Measurements from ENCODE around the gene PHF10. TPM values are rescaled to one million over a fixed set of nuclear protein-coding genes. Genes with fewer than 3 reads are reported as not detected.

The PHF10 gene
- total RNA-seq, 1 donor from 2014 or later, result 62.9 TPM

DNA sequence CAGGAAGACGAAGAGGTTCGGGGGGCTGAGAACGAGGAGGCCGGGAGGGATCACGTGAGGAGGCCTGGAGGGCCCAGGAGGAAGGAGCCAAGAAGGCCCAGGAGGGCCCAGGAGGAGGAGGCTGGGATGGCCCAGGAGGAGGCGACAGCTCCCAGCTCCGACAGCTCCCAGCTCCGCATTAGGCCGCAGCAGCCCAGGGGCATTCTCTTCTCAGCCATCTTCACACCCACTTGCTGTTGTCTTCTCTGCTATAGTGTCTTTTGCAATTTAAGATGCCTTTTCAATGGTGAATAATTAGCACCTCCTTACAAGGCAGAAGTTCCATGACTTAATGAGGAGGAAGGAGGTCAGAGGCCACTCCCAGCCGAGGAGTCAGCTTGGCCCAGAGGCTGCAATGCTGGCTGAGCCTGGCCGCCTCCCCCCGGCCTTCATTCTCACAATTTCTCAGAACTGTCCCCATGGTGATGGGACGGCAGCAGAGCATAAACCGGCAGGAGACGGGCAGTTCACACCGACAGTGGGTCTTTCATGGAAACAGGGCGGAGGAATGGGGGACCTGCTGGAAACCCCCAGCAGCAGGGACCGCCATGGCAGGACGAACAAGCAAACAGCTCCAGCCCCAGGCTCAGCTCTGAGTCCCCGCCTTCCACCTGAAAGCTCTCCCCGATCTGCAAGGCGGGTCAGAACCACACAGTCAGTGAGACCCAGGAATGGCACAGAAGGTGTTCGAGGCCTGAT is 67.6 kb downstream of the PHF10 start:
- intact Hi-C loops (cut with micrococcal nuclease), result no loop called here
- DNase-seq (no peak), ATAC-seq (no peak)

DNA sequence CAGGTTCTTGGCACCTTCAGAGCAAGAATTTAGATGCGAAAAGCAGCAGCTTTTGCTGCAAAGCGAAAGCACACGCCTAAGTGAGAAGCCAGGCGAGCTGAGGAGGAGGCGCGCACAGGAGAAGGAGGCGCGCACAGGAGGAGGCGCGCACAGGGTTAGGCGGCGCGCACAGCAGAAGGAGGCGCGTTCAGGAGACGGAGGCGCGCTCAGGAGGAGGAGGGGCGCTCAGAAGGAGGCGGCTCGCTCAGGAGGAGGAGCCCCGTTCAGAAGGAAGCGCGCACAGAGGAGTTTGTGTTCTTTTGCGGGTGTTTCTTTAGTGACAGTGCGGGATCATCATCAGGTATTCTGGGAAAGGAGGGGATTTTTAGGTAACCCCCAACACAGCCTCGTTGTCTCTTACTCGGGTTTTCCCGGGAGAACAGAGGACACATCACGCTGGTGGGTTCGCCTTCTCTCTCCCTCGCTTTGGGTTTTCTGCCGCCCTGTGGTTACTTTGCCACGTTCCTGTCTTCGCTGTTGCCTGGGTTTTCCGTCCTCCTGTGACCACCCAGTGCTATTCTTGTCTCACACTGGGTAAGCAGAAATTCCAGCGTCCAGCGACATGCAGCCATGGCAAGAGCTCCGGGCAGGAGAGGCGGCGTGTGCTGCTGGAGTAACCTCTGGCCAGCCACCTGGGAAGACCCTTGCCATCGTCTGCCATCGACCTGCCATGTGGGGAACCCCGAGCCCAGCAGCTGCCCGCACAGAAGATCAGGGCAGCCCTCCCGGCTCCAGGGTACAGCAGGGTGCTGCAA is 69.5 kb downstream of the PHF10 start:
- ATAC-seq (peak; percentile 99), DNase-seq (peak; percentile 82)
- intact Hi-C loops (cut with micrococcal nuclease), result no loop called here

Other genes starting within 250 kb of the PHF10 start
- gene WDR27, start 22.5 kb downstream of the PHF10 start, total RNA-seq, result 8.6 TPM
- gene C6orf120, start 22.4 kb downstream of the PHF10 start, total RNA-seq, result 13.6 TPM
- gene DYNLT2, start 27.1 kb upstream of the PHF10 start, total RNA-seq, result 0.62 TPM
- gene ERMARD, start 27.1 kb upstream of the PHF10 start, total RNA-seq, result 9.4 TPM